Measurements from ENCODE around the gene FER1L5. TPM values are rescaled to one million over a fixed set of nuclear protein-coding genes. Genes with fewer than 3 reads are reported as not detected.

FER1L5 gene
- total and polyA plus RNA-seq, 2 of the 8 experiments (the other 6 are each of a cell fraction or from before 2014, with no cell fraction given), result 0.23 to 0.88 TPM

GRCh38 chr2:96669539-96670215 is 27.1 kb downstream of the FER1L5 start:
- Histone ChIP-seq H3K9me3 (ENCODE audit: insufficient read depth in 2 of 2, low read depth in 1 of 2, low read length in 1 of 2) (no peaks in the 10 kb centered on the region), H3K79me2 (ENCODE audit: control insufficient read depth in 1 of 2, insufficient read depth in 2 of 2, low read length in 2 of 2) (no peaks in the 10 kb centered on the region), H2BK15ac (ENCODE audit: low read length) (0 out of 2 replicates have a peak overlapping the region, but pooled peaks have one; percentile 46), H2AFZ (ENCODE audit: low read length) (no peak overlapping the region), H3K79me1 (ENCODE audit: low read depth, low read length) (no peaks in the 10 kb centered on the region), H4K5ac (ENCODE audit: insufficient read length, low read depth, low read length) (no peak overlapping the region), H3K9ac (replicated peaks in 1 of 4; ENCODE audit: extremely low read depth in 1 of 4, low read depth in 3 of 4, low read length in 3 of 4) (no peak overlapping the region), H3K4me1 (replicated peaks in 1 of 4; ENCODE audit: control insufficient read depth in 3 of 4, insufficient read depth in 4 of 4, low read length in 3 of 4) (no peaks in the 10 kb centered on the region; a peak in 1 of 7 replicates), H3K4ac (replicated peaks; ENCODE audit: insufficient read length, low read depth, low read length) (no peak overlapping the region), H2BK5ac (ENCODE audit: low read depth, low read length) (peak overlapping the region; percentile 75; the same call in 1 of the 2 replicates), H4K20me1 (replicated peaks in 1 of 2; ENCODE audit: control insufficient read depth in 1 of 2, insufficient read depth in 2 of 2, low read length in 2 of 2) (no peaks in the 10 kb centered on the region), H4K91ac (replicated peaks; ENCODE audit: insufficient read length, low read length) (no peak overlapping the region), H3K56ac (replicated peaks; ENCODE audit: insufficient read length, low read depth, low read length) (no peak overlapping the region), H2BK120ac (replicated peaks; ENCODE audit: low read depth, low read length) (no peak overlapping the region), H2AK5ac (ENCODE audit: low read depth, low read length) (no peak overlapping the region), H3K18ac (ENCODE audit: extremely low read depth, low read length) (no peak overlapping the region; the same call in 1 of the 2 replicates), H3K23ac (ENCODE audit: insufficient read length) (no peak overlapping the region), H3K36me3 (ENCODE audit: control insufficient read depth in 2 of 4, insufficient read depth in 4 of 4, low read length in 3 of 4) (no peaks in the 10 kb centered on the region), H3K27ac (ENCODE audit: low read depth, low read length) (no peak overlapping the region; the same call in 1 of the 2 replicates), H2BK20ac (ENCODE audit: low read length) (no peak overlapping the region), H4K8ac (ENCODE audit: extremely low read depth, insufficient read depth, low read length) (peak overlapping the region; percentile 79; the same call in 1 of the 2 replicates), H3K4me2 (ENCODE audit: insufficient read depth in 1 of 2, low read depth in 2 of 2, low read length in 2 of 2) (no peak overlapping the region), H3K27me3 (replicated peaks in 1 of 4; ENCODE audit: control insufficient read depth in 3 of 4, extremely low read depth in 1 of 4, insufficient read depth in 3 of 4, low read length in 3 of 4) (no peaks in the 10 kb centered on the region; a peak in 1 of 7 replicates), H3K14ac (ENCODE audit: insufficient read length) (no peak overlapping the region), H3K23me2 (ENCODE audit: low read depth, low read length) (no peaks in the 10 kb centered on the region), H3K4me3 (ENCODE audit: extremely low read depth in 1 of 4, insufficient read depth in 2 of 4, low read depth in 3 of 4, low read length in 4 of 4) (no peak overlapping the region), H2BK12ac (ENCODE audit: low read depth, low read length) (no peak overlapping the region)
- DNase-seq (ENCODE audit: low read depth in 1 of 2, low spot score in 2 of 2) (no peak), FAIRE-seq (no peak)
- POLR2A ChIA-PET (ENCODE audit: partially characterized antibody), result interaction anchor here (1.7 to 1.8 kb wide), 2 partner anchors 7 to 32 kb away, joined by 6 read pairs; partner anchors contain the start of gene KANSL3
- TF ChIP-seq CREB1 (IDR thresholded peaks at IDR 0.05), result no peak
- no peak for TF ChIP-seq SP1 (IDR thresholded peaks at IDR 0.05; ENCODE audit: low read depth, low read length)
- TF ChIP-seq SP4 (IDR thresholded peaks at IDR 0.05; ENCODE audit: low read length), result no peak
- TF ChIP-seq SAP30 (IDR thresholded peaks at IDR 0.05; ENCODE audit: insufficient read depth, insufficient replicate concordance, low read length), result no peak
- TF ChIP-seq FOSL1 (IDR thresholded peaks at IDR 0.05; ENCODE audit: insufficient read depth, low read depth, low read length), result no peak
- no peak for TF ChIP-seq ASH2L (IDR thresholded peaks at IDR 0.05; ENCODE audit: low read length)
- TF ChIP-seq CBX8 (IDR thresholded peaks at IDR 0.05; ENCODE audit: borderline replicate concordance, low read depth, low read length), result no peak
- TF ChIP-seq TAF1 (IDR thresholded peaks at IDR 0.05; ENCODE audit: low read depth, low read length), result no peak
- no peak for TF ChIP-seq KDM4A (IDR thresholded peaks at IDR 0.05; ENCODE audit: low read depth, low read length, severe bottlenecking)
- TF ChIP-seq SIX5 (IDR thresholded peaks at IDR 0.05; ENCODE audit: low read depth, low read length), result no peak
- CTCF ChIA-PET (ENCODE audit: partially characterized antibody), result no interaction called here
- 88% methylated on average over 15 of the region's 15 CpGs; no CpG with 5 or more reads in 1 of the 2 experiments for WGBS, 2 experiments (ENCODE audit: extremely low coverage in 1 of 2, insufficient coverage in 1 of 2, insufficient read length in 1 of 2, insufficient replicate concordance in 2 of 2, low coverage in 1 of 2, low lambda C conversion rate in 2 of 2, missing lambda C conversion rate in 1 of 2)
